GM10248 (cell line): ENCODE measurements around the gene TEX51.

Experiments
- CTCF ChIA-PET: fragments of 300-600 bp; sonication (Branson Sonifier 250); formaldehyde crosslinking; extraction: SDS; loops from one replicate; lab custom pipeline; 2021; ENCODE audit warnings: antibody characterized with exemption; lab: Yijun Ruan, JAX
- POLR2A ChIA-PET: fragments of 350-650 bp; sonication (Branson Sonifier 250); formaldehyde crosslinking; extraction: SDS; loops from one replicate; lab custom pipeline; 2020; ENCODE audit warnings: antibody characterized with exemption; lab: Yijun Ruan, JAX
- DNase-seq: peaks from one replicate; pipeline ENCODE4 v3.0.0; 2012; ENCODE audit errors: extremely low spot score
- CTCF ChIP-seq: IDR thresholded peaks from 2 replicates; pipeline ENCODE4 v1.5.1; 2012; ENCODE audit warnings: mild to moderate bottlenecking, low read depth; ENCODE audit errors: extremely low read depth, missing control alignments, control extremely low read depth

Gene TEX51

GRCh38 chr2:126858991-126859390, 39.7 kb upstream of the TEX51 start:
- ChIA-PET POLR2A (no interaction called here), CTCF (no interaction called here)

GRCh38 chr2:126859631-126860030, 39.1 kb upstream of the TEX51 start:
- no peak for TF ChIP-seq CTCF
- DNase-seq = no peak
- ChIA-PET POLR2A (no interaction called here), CTCF (no interaction called here)

More at GRCh38 chr2:126858991-126859390, 39.7 kb upstream of the TEX51 start:
- DNase-seq = no peak
- TF ChIP-seq CTCF = no peak

- DNase-seq = no peak
- no peak for TF ChIP-seq CTCF
- CTCF ChIA-PET = interaction anchor here (1.4 kb wide), 1 partner anchor 9 kb away, joined by 5 read pairs; no protein-coding TSS in a partner anchor
- POLR2A ChIA-PET = no interaction called here
Observed at GRCh38 chr2:126860385-126860784, 38.3 kb upstream of the TEX51 start.

GRCh38 chr2:126862730-126863129, 36.0 kb upstream of the TEX51 start:
- ChIA-PET POLR2A (no interaction called here), CTCF (no interaction called here)
- DNase-seq = no peak
- no peak for TF ChIP-seq CTCF

GRCh38 chr2:126863336-126864015, 35.2 kb upstream of the TEX51 start:
- POLR2A ChIA-PET = no interaction called here
- no peak for DNase-seq
- no peak for TF ChIP-seq CTCF
- CTCF ChIA-PET = interaction anchor here (1.2 to 1.8 kb wide), 2 partner anchors 10 to 109 kb away, joined by 4 to 7 read pairs; no protein-coding TSS in a partner anchor

GRCh38 chr2:126864861-126865260, 33.8 kb upstream of the TEX51 start:
- DNase-seq = no peak
- ChIA-PET CTCF (interaction anchor here (1.2 to 1.8 kb wide), 2 partner anchors 9 to 107 kb away, joined by 4 to 7 read pairs; no protein-coding TSS in a partner anchor), POLR2A (no interaction called here)
- peak; percentile 14 for TF ChIP-seq CTCF
